HepG2 (cell line): Measurements from ENCODE around the gene MTF1. TPM values are rescaled to one million over a fixed set of nuclear protein-coding genes. Genes with fewer than 3 reads are reported as not detected.
A peak's percentile ranks its signal among the peaks of the same experiment; 100 is the strongest.

Experiments used
- ESRRA ChIP-seq: sonication (generic); formaldehyde crosslinking; IDR thresholded peaks from 2 replicates; pipeline ENCODE4 v1.5.1; 2020; ENCODE audit warnings: mild to moderate bottlenecking, low read depth, missing genetic modification reagents
- FLYWCH1 ChIP-seq: sonication (generic); formaldehyde crosslinking; IDR thresholded peaks from 2 replicates; pipeline ENCODE4 v1.8.1; 2023; ENCODE audit warnings: mild to moderate bottlenecking, missing genetic modification reagents
- HMG20A ChIP-seq: IDR thresholded peaks from 2 replicates; pipeline ENCODE4 v1.6.1; 2016; ENCODE audit warnings: borderline replicate concordance
- HNRNPUL1 ChIP-seq: fragments of 200-400 bp; formaldehyde crosslinking; IDR thresholded peaks from 2 replicates; pipeline ENCODE4 v1.6.1; 2017; ENCODE audit warnings: low read depth, mild to moderate bottlenecking, low read length, moderate library complexity
- HOXD1 ChIP-seq: sonication (generic); formaldehyde crosslinking; IDR thresholded peaks from 2 replicates; pipeline ENCODE4 v1.5.0; 2020; ENCODE audit warnings: missing genetic modification reagents
- ISL2 ChIP-seq: sonication (generic); formaldehyde crosslinking; IDR thresholded peaks from 2 replicates; pipeline ENCODE4 v1.5.0; 2020; ENCODE audit warnings: missing genetic modification reagents
- KDM3A ChIP-seq: IDR thresholded peaks from 2 replicates; pipeline ENCODE4 v1.6.1; 2018; ENCODE audit warnings: low read depth, missing compliant biosample characterization
- PHF8 ChIP-seq: sonication (generic); formaldehyde crosslinking; IDR thresholded peaks from 2 replicates; pipeline ENCODE4 v1.5.0; 2020; ENCODE audit warnings: missing genetic modification reagents
- USF2 ChIP-seq, 2 experiments: sonication (generic) in 1 of 2; formaldehyde crosslinking in 1 of 2; IDR thresholded peaks; 2 replicates each; pipeline versions ENCODE4 v1.5.1 to v1.6.1; 2011 to 2020; ENCODE audit warnings: borderline replicate concordance in 1 of 2, low read depth in 1 of 2, low read length in 1 of 2, mild to moderate bottlenecking in 1 of 2, missing genetic modification reagents in 1 of 2, moderate library complexity in 1 of 2
- ZNF101 ChIP-seq: sonication (generic); formaldehyde crosslinking; IDR thresholded peaks from 2 replicates; pipeline ENCODE4 v1.4.0; 2020; ENCODE audit warnings: mild to moderate bottlenecking, low read depth, missing genetic modification reagents, borderline replicate concordance
- ZNF20 ChIP-seq: sonication (generic); formaldehyde crosslinking; IDR thresholded peaks from 2 replicates; pipeline ENCODE4 v1.4.0; 2020; ENCODE audit warnings: mild to moderate bottlenecking, moderate library complexity, missing genetic modification reagents
- ZNF800 ChIP-seq: sonication (generic); formaldehyde crosslinking; IDR thresholded peaks from 2 replicates; pipeline ENCODE4 v1.4.0; 2020; ENCODE audit warnings: missing genetic modification reagents
- polyA plus RNA-seq, 8 experiments: library from polyadenylated mRNA; depleted of rRNA in 3 of 8; stranded (reverse) in 7 of 8; unstranded in 1 of 8; fragments of >200 nt; fragmentation: Illumina TruSeq in 4 of 8; extraction: Trizol in 4 of 8; gene quantifications; 2 replicates each; pipeline versions ENCODE4 v1.2.1 to v1.2.3, GENCODE V29; 2011 to 2016; ENCODE audit warnings: low read depth in 4 of 8, missing spikeins in 1 of 8, mixed read lengths in 1 of 8; ENCODE audit not compliant: insufficient read depth in 1 of 8
- total RNA-seq, 5 experiments: library from RNA; depleted of rRNA; stranded (reverse); fragments of >200 nt; fragmentation: Illumina TruSeq; extraction: Trizol; gene quantifications; 2 replicates each; pipeline ENCODE4 v1.2.3, GENCODE V29; 2016; ENCODE audit warnings: low read depth in 1 of 5
- TF ChIP-seq, protein P1 (sequence below): sonication (generic); formaldehyde crosslinking; IDR thresholded peaks from 2 replicates; pipeline ENCODE4 v1.4.0; 2020; ENCODE audit warnings: missing genetic modification reagents, borderline replicate concordance
- TF ChIP-seq, protein P2 (sequence below): sonication (generic); formaldehyde crosslinking; IDR thresholded peaks from 2 replicates; pipeline ENCODE4 v1.5.0; 2020; ENCODE audit warnings: missing genetic modification reagents
- TF ChIP-seq, protein P3 (sequence below): sonication (generic); formaldehyde crosslinking; IDR thresholded peaks from 2 replicates; pipeline ENCODE4 v1.4.0; 2020; ENCODE audit warnings: missing genetic modification reagents, low read depth, mild to moderate bottlenecking, borderline replicate concordance
- TF ChIP-seq, protein P4 (sequence below): IDR thresholded peaks from 2 replicates; pipeline ENCODE4 v1.6.1; 2016; ENCODE audit warnings: low read depth, missing genetic modification reagents, missing compliant biosample characterization

The MTF1 gene
- total and polyA plus RNA-seq, 2 of the 13 experiments (the other 11 are each of a cell fraction or from before 2014, with no cell fraction given) = 2.4 to 3.3 TPM

GRCh38 chr1:37793773-37794371, 65.5 kb downstream of the MTF1 start, which contains the start of gene MANEAL (continued):
- TF ChIP-seq ZNF20 (CRISPR knock-in tag) = no peak
- TF ChIP-seq ISL2 = no peak
- TF ChIP-seq, protein P1, sequence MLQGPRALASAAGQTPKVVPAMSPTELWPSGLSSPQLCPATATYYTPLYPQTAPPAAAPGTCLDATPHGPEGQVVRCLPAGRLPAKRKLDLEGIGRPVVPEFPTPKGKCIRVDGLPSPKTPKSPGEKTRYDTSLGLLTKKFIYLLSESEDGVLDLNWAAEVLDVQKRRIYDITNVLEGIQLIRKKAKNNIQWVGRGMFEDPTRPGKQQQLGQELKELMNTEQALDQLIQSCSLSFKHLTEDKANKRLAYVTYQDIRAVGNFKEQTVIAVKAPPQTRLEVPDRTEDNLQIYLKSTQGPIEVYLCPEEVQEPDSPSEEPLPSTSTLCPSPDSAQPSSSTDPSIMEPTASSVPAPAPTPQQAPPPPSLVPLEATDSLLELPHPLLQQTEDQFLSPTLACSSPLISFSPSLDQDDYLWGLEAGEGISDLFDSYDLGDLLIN (CRISPR knock-in tag) = no peak
- peak; percentile 53; the same call in 1 of the 2 replicates for TF ChIP-seq ZNF800 (CRISPR knock-in tag)
- TF ChIP-seq FLYWCH1 (CRISPR knock-in tag) = no peak
- TF ChIP-seq HOXD1 (CRISPR knock-in tag) = 0 out of 2 replicates have a peak, but pooled peaks have one; percentile 30
- no peak for TF ChIP-seq USF2 (IDR thresholded peaks at IDR 0.05; ENCODE audit: low read depth, low read length)
- TF ChIP-seq USF2 (CRISPR knock-in tag; IDR thresholded peaks at IDR 0.05; ENCODE audit: borderline replicate concordance) = no peak
- no peak for TF ChIP-seq HMG20A (CRISPR knock-in tag)
- TF ChIP-seq, protein P2, sequence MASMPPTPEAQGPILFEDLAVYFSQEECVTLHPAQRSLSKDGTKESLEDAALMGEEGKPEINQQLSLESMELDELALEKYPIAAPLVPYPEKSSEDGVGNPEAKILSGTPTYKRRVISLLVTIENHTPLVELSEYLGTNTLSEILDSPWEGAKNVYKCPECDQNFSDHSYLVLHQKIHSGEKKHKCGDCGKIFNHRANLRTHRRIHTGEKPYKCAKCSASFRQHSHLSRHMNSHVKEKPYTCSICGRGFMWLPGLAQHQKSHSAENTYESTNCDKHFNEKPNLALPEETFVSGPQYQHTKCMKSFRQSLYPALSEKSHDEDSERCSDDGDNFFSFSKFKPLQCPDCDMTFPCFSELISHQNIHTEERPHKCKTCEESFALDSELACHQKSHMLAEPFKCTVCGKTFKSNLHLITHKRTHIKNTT (CRISPR knock-in tag) = no peak
- no peak for TF ChIP-seq KDM3A (CRISPR knock-in tag)
- TF ChIP-seq, protein P3, sequence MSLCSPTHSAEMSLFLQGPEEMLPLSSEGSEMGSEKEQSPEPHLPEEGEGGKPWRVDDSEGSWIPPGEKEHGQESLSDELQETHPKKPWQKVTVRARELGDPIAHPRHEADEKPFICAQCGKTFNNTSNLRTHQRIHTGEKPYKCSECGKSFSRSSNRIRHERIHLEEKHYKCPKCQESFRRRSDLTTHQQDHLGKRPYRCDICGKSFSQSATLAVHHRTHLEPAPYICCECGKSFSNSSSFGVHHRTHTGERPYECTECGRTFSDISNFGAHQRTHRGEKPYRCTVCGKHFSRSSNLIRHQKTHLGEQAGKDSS (CRISPR knock-in tag) = no peak
- TF ChIP-seq ZNF101 (CRISPR knock-in tag) = no peak
- TF ChIP-seq, protein P4, sequence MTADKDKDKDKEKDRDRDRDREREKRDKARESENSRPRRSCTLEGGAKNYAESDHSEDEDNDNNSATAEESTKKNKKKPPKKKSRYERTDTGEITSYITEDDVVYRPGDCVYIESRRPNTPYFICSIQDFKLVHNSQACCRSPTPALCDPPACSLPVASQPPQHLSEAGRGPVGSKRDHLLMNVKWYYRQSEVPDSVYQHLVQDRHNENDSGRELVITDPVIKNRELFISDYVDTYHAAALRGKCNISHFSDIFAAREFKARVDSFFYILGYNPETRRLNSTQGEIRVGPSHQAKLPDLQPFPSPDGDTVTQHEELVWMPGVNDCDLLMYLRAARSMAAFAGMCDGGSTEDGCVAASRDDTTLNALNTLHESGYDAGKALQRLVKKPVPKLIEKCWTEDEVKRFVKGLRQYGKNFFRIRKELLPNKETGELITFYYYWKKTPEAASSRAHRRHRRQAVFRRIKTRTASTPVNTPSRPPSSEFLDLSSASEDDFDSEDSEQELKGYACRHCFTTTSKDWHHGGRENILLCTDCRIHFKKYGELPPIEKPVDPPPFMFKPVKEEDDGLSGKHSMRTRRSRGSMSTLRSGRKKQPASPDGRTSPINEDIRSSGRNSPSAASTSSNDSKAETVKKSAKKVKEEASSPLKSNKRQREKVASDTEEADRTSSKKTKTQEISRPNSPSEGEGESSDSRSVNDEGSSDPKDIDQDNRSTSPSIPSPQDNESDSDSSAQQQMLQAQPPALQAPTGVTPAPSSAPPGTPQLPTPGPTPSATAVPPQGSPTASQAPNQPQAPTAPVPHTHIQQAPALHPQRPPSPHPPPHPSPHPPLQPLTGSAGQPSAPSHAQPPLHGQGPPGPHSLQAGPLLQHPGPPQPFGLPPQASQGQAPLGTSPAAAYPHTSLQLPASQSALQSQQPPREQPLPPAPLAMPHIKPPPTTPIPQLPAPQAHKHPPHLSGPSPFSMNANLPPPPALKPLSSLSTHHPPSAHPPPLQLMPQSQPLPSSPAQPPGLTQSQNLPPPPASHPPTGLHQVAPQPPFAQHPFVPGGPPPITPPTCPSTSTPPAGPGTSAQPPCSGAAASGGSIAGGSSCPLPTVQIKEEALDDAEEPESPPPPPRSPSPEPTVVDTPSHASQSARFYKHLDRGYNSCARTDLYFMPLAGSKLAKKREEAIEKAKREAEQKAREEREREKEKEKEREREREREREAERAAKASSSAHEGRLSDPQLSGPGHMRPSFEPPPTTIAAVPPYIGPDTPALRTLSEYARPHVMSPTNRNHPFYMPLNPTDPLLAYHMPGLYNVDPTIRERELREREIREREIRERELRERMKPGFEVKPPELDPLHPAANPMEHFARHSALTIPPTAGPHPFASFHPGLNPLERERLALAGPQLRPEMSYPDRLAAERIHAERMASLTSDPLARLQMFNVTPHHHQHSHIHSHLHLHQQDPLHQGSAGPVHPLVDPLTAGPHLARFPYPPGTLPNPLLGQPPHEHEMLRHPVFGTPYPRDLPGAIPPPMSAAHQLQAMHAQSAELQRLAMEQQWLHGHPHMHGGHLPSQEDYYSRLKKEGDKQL = no peak
- no peak for TF ChIP-seq HNRNPUL1
- peak; percentile 82 for TF ChIP-seq PHF8 (CRISPR knock-in tag)
- TF ChIP-seq ESRRA (CRISPR knock-in tag) = no peak
